KMS-11 (cell line): Measurements from ENCODE around the gene TMBIM1.

Source experiments
- H2AFZ ChIP-seq: fragments of 200-600 bp; sonication (generic); 2 replicates; pipeline ENCODE4 v1.6.1; 2016; ENCODE audit warnings: antibody characterized with exemption, mixed run types, low read depth
- H3K27ac ChIP-seq: fragments of 200-600 bp; sonication (generic); 2 replicates; pipeline ENCODE4 v1.6.1; 2016; ENCODE audit warnings: mild to moderate bottlenecking, mixed run types
- H3K27me3 ChIP-seq: fragments of 200-600 bp; sonication (generic); 2 replicates; pipeline ENCODE4 v1.6.1; 2017; ENCODE audit warnings: mild to moderate bottlenecking, low read depth, mixed run types, moderate library complexity; ENCODE audit not compliant: insufficient read depth
- H3K36me3 ChIP-seq: fragments of 200-600 bp; sonication (generic); 2 replicates; pipeline ENCODE4 v1.6.1; 2017; ENCODE audit warnings: mild to moderate bottlenecking, mixed run types; ENCODE audit not compliant: insufficient read depth
- H3K4me1 ChIP-seq: fragments of 200-600 bp; sonication (generic); 2 replicates; pipeline ENCODE4 v1.6.1; 2016; ENCODE audit warnings: mild to moderate bottlenecking, low read depth, mixed run types; ENCODE audit not compliant: poor library complexity, severe bottlenecking
- H3K4me2 ChIP-seq: fragments of 200-600 bp; sonication (generic); 2 replicates; pipeline ENCODE4 v1.7.0; 2016; ENCODE audit warnings: mild to moderate bottlenecking, mixed run types
- H3K4me3 ChIP-seq: fragments of 200-600 bp; sonication (generic); IDR thresholded peaks from 2 replicates; pipeline ENCODE4 v1.6.1; 2017; ENCODE audit warnings: low read depth, low read length, mixed read lengths; ENCODE audit not compliant: insufficient read depth
- H3K79me2 ChIP-seq: fragments of 200-600 bp; sonication (generic); 2 replicates; pipeline ENCODE4 v1.6.1; 2016; ENCODE audit warnings: low read depth, mixed run types; ENCODE audit not compliant: insufficient read depth
- H3K9ac ChIP-seq: fragments of 200-600 bp; sonication (generic); 2 replicates; pipeline ENCODE4 v1.6.1; 2016; ENCODE audit warnings: mild to moderate bottlenecking, mixed run types
- H4K20me1 ChIP-seq: fragments of 200-600 bp; sonication (generic); 2 replicates; pipeline ENCODE4 v1.6.1; 2016; ENCODE audit warnings: mild to moderate bottlenecking, mixed run types; ENCODE audit not compliant: insufficient read depth
- CTCF ChIP-seq: fragments of 200-600 bp; sonication (generic); conservative IDR thresholded peaks from 2 replicates; pipeline ENCODE4 v1.6.1; 2017; ENCODE audit warnings: low read depth, mild to moderate bottlenecking, antibody characterized with exemption, low read length, moderate library complexity, mixed read lengths

The TMBIM1 gene

GRCh38 chr2:218230882-218231281 lies 61.4 kb downstream of the TMBIM1 start:
- Histone ChIP-seq H2AFZ (no peak overlapping the region), H3K4me3 (no peak overlapping the region), H3K4me2 (peak overlapping the region; percentile 63), H3K9ac (no peak overlapping the region), H3K4me1 (peaks cover 54% of the 10 kb centered on the region), H3K36me3 (peaks cover 27% of the 10 kb centered on the region), H3K27ac (peak overlapping the region; percentile 85), H3K79me2 (peaks cover 44% of the 10 kb centered on the region; the same call in 1 of the 2 replicates), H4K20me1 (no peaks in the 10 kb centered on the region), H3K27me3 (no peaks in the 10 kb centered on the region)
- TF ChIP-seq CTCF = peak; percentile 41; the same call in 1 of the 2 replicates

GRCh38 chr2:218229851-218230250 lies 62.5 kb downstream of the TMBIM1 start:
- Histone ChIP-seq H3K27ac (peak overlapping the region; percentile 85), H3K9ac (peak overlapping the region; percentile 7; the same call in 1 of the 2 replicates), H4K20me1 (no peaks in the 10 kb centered on the region), H3K4me2 (peak overlapping the region; percentile 63), H3K27me3 (no peaks in the 10 kb centered on the region), H2AFZ (no peak overlapping the region), H3K4me3 (no peak overlapping the region), H3K79me2 (peaks cover 54% of the 10 kb centered on the region; the same call in 1 of the 2 replicates), H3K4me1 (peaks cover 54% of the 10 kb centered on the region), H3K36me3 (peaks cover 27% of the 10 kb centered on the region)
- TF ChIP-seq CTCF = no peak

- no peak overlapping the region for H3K4me3 ChIP-seq
- H3K79me2 ChIP-seq = peaks cover 60% of the 10 kb centered on the region; the same call in 1 of the 2 replicates
- no peaks in the 10 kb centered on the region for H4K20me1 ChIP-seq
- no peaks in the 10 kb centered on the region for H3K27me3 ChIP-seq
- H2AFZ ChIP-seq = no peak overlapping the region
- peak overlapping the region; percentile 7; the same call in 1 of the 2 replicates for H3K9ac ChIP-seq
- no peak for TF ChIP-seq CTCF
- peak overlapping the region; percentile 63 for H3K4me2 ChIP-seq
- peak overlapping the region; percentile 85 for H3K27ac ChIP-seq
- peaks cover 27% of the 10 kb centered on the region for H3K36me3 ChIP-seq
- peaks cover 59% of the 10 kb centered on the region for H3K4me1 ChIP-seq
Observed at GRCh38 chr2:218229239-218229638, 63.1 kb downstream of the TMBIM1 start.

GRCh38 chr2:218228366-218229090 lies 63.8 kb downstream of the TMBIM1 start:
- H3K4me2 ChIP-seq = peak overlapping the region; percentile 63
- H3K27ac ChIP-seq = peak overlapping the region; percentile 85
- peak overlapping the region; percentile 7; the same call in 1 of the 2 replicates for H3K9ac ChIP-seq
- peaks cover 5% of the 10 kb centered on the region; the same call in 1 of the 2 replicates for H4K20me1 ChIP-seq
- peaks cover 27% of the 10 kb centered on the region for H3K36me3 ChIP-seq
- no peak for TF ChIP-seq CTCF
- peaks cover 66% of the 10 kb centered on the region for H3K4me1 ChIP-seq
- no peak overlapping the region for H2AFZ ChIP-seq
- H3K27me3 ChIP-seq = no peaks in the 10 kb centered on the region
- H3K79me2 ChIP-seq = peaks cover 67% of the 10 kb centered on the region
- H3K4me3 ChIP-seq = no peak overlapping the region
